Skeletal muscle satellite cell (primary cell): ENCODE measurements around the gene CYP27A1. TPM values are rescaled to one million over a fixed set of nuclear protein-coding genes. Genes with fewer than 3 reads are reported as not detected.

Experiments
- H3K27me3 ChIP-seq: 2 replicates; pipeline ENCODE4 v1.7.0; 2013; ENCODE audit warnings: low read length; ENCODE audit not compliant: control insufficient read depth, insufficient read depth
- H3K36me3 ChIP-seq: 2 replicates; pipeline ENCODE4 v1.7.0; 2013; ENCODE audit warnings: mild to moderate bottlenecking, control low read depth, low read length; ENCODE audit not compliant: insufficient read depth
- H3K4me1 ChIP-seq: 2 replicates; pipeline ENCODE4 v1.7.0; 2013; ENCODE audit warnings: low read length; ENCODE audit not compliant: control insufficient read depth, insufficient read depth
- H3K4me2 ChIP-seq: 2 replicates; pipeline ENCODE4 v1.7.0; 2013; ENCODE audit warnings: mild to moderate bottlenecking, low read length
- H3K4me3 ChIP-seq: 2 replicates; pipeline ENCODE4 v1.7.0; 2013; ENCODE audit warnings: low read length
- H3K9ac ChIP-seq: 2 replicates; pipeline ENCODE4 v1.7.0; 2013; ENCODE audit warnings: mild to moderate bottlenecking, low read depth, low read length, moderate library complexity
- H3K9me3 ChIP-seq: replicated peaks from 2 replicates; pipeline ENCODE4 v1.7.0; 2013; ENCODE audit warnings: mild to moderate bottlenecking, control low read depth, low read length
- total RNA-seq: library from RNA; depleted of rRNA; stranded (reverse); fragments of >200 nt; gene quantifications from 2 replicates; pipeline ENCODE4 v1.2.3, GENCODE V29; 2012; rRNA removed

CYP27A1 gene
- 1.0 and 1.1 TPM in 2 replicates for total RNA-seq

DNA sequence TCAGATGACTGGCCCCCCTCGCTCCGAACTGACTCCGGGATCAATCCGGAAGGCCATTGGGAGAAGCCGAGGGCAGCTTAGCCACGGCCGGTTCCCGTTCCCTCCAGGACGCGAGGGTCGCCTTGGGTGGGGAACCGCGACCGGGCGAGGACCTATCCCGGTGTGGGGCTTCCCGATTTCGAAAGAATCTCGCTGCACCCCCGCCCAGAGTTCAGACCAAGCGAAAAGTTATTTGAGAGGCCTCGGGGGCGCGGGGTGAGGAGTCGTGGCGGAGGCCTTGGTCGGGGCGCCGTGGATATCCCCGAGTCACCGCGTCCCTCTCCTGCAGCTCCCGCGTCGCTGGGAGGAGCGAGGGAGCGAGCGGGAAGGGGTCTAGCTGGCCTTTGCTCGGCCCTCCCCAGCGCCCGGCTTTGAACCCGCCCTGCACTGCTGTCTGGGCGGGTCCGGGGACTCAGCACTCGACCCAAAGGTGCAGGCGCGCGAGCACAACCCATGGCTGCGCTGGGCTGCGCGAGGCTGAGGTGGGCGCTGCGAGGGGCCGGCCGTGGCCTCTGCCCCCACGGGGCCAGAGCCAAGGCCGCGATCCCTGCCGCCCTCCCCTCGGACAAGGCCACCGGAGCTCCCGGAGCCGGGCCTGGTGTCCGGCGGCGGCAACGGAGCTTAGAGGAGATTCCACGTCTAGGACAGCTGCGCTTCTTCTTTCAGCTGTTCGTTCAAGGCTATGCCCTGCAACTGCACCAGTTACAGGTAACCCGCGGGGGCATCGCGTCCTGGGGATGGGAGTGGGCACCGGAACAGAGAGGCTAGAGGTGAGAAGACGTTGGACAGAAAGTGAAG, at the start of gene CYP27A1:
Gene CYP27A1 (plus strand): TSS at position 457 of the 837 bp plus-strand sequence. CDS start 36 bp downstream, at position 493.
- Histone ChIP-seq H3K4me3 (peak within 1 kb of the TSS; percentile 74), H3K36me3 (peaks cover 2% of the 10 kb centered on the region), H3K9ac (peak within 1 kb of the TSS; percentile 83), H3K4me2 (peak within 1 kb of the TSS; percentile 94), H3K9me3 (peaks cover 4% of the 10 kb centered on the region), H3K27me3 (peaks cover 4% of the 10 kb centered on the region), H3K4me1 (peaks cover 19% of the 10 kb centered on the region)

GRCh38 chr2:218732761-218733158, 49.2 kb upstream of the CYP27A1 start:
- peak overlapping the region; percentile 50 for H3K9ac ChIP-seq
- peaks cover 3% of the 10 kb centered on the region for H3K36me3 ChIP-seq
- no peak overlapping the region for H3K4me2 ChIP-seq
- no peak overlapping the region for H3K4me3 ChIP-seq
- H3K9me3 ChIP-seq: peaks cover under 1% of the 10 kb centered on the region
- no peaks in the 10 kb centered on the region for H3K27me3 ChIP-seq
- peaks cover 31% of the 10 kb centered on the region for H3K4me1 ChIP-seq

DNA sequence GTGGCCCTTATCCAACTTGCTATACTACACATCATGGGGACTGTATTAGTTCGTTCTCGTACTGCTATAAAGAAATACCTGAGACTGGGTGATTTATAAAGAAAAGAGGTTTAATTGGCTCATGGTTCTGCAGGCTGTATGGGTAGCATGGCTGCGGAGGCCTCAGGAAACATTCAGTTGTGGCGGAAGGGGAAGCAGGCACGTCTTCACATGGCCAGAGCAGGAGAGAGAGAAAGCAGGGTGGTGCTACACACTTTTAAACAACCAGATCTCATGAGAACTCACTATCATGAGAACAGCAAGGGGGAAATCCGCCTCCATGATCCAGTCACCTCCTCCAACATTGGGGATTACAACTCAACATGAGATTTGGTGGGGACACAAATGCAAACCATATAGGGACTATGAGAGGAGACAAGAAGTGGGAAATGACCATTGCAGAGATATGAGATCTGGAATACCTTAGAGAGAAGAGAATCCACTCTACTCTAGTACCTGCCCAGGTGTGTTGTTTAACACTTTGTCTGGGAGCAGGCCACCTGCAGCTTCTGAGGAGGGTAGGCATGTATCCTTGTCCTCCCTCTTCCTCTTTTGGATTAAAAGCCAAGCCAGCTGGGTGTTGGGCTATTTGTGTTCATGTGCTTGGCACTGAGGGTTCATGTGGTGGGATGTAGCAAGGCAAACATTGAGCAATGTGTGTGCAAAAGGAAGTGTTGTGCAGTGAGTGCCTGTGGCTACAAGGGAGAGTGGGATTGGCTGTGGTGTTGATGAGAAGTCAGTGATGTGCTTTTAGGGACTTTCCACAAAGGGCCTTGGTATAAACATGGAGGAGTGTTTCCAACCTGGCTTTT, 48.6 kb upstream of the CYP27A1 start:
- Histone ChIP-seq H3K9me3 (no peaks in the 10 kb centered on the region), H3K9ac (no peak overlapping the region), H3K4me1 (peaks cover 31% of the 10 kb centered on the region), H3K4me3 (no peak overlapping the region), H3K36me3 (peaks cover 9% of the 10 kb centered on the region), H3K27me3 (no peaks in the 10 kb centered on the region), H3K4me2 (no peak overlapping the region)

- H3K4me3 ChIP-seq: no peak overlapping the region
- H3K36me3 ChIP-seq: peaks cover 19% of the 10 kb centered on the region
- H3K9ac ChIP-seq: no peak overlapping the region
- no peaks in the 10 kb centered on the region for H3K27me3 ChIP-seq
- no peaks in the 10 kb centered on the region for H3K9me3 ChIP-seq
- no peak overlapping the region for H3K4me2 ChIP-seq
- H3K4me1 ChIP-seq: peaks cover 31% of the 10 kb centered on the region
Observed at GRCh38 chr2:218734190-218734975, 47.6 kb upstream of the CYP27A1 start.

GRCh38 chr2:218736531-218736930, 45.4 kb upstream of the CYP27A1 start:
- no peak overlapping the region for H3K4me3 ChIP-seq
- no peak overlapping the region for H3K9ac ChIP-seq
- H3K4me2 ChIP-seq: no peak overlapping the region
- peaks cover 28% of the 10 kb centered on the region for H3K4me1 ChIP-seq
- peaks cover 39% of the 10 kb centered on the region for H3K36me3 ChIP-seq
- H3K9me3 ChIP-seq: no peaks in the 10 kb centered on the region
- no peaks in the 10 kb centered on the region for H3K27me3 ChIP-seq

DNA sequence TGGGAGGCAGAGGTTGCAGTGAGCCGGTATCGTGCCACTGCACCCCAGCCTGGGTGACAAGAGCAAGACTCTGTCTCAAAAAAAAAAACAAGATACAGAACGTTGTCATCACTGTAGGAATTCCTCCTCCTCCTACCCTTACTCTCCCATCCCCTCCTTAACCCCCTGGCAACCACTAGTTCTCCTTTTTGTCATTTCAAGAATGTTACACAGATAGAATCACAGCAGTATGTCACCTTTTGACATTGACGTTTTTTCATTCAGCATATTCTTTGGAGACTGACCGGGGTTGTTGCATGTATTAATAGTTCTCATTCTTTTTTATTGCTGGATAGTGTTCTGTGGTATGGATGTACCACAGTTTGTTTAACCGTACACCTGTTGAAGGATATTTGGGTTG, 38.9 kb upstream of the CYP27A1 start:
- no peak overlapping the region for H3K4me2 ChIP-seq
- no peaks in the 10 kb centered on the region for H3K4me1 ChIP-seq
- peaks cover 65% of the 10 kb centered on the region for H3K36me3 ChIP-seq
- H3K27me3 ChIP-seq: no peaks in the 10 kb centered on the region
- H3K9ac ChIP-seq: no peak overlapping the region
- no peaks in the 10 kb centered on the region for H3K9me3 ChIP-seq
- H3K4me3 ChIP-seq: no peak overlapping the region

GRCh38 chr2:218744615-218745014, 37.3 kb upstream of the CYP27A1 start:
- H3K36me3 ChIP-seq: peaks cover 59% of the 10 kb centered on the region
- H3K9ac ChIP-seq: no peak overlapping the region

DNA sequence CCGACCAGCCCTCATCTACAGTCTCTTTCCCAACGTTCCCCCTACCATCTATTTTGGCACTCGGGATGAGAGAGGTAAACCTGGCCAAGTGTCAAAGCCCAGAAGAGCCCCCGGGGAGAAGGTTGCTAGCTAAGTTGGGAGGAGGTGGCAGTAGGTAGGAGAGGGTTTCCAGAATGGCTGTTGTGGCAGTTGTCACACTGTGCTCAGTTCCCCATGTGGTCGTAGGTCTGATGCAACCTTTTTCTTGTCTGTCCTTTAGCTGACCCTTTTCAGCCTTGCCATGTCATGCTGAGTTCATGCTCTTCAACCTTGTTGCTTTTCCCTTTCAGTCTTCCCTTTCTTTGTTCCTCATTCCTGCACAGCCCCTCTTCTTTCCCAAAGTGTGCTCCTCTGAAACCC, 36.8 kb upstream of the CYP27A1 start:
- Histone ChIP-seq H3K4me2 (no peak overlapping the region), H3K27me3 (no peaks in the 10 kb centered on the region), H3K9ac (no peak overlapping the region), H3K9me3 (no peaks in the 10 kb centered on the region), H3K4me1 (no peaks in the 10 kb centered on the region), H3K36me3 (peaks cover 59% of the 10 kb centered on the region), H3K4me3 (no peak overlapping the region)

More at GRCh38 chr2:218744615-218745014, 37.3 kb upstream of the CYP27A1 start:
- Histone ChIP-seq H3K4me3 (no peak overlapping the region), H3K9me3 (no peaks in the 10 kb centered on the region), H3K27me3 (no peaks in the 10 kb centered on the region), H3K4me2 (no peak overlapping the region), H3K4me1 (no peaks in the 10 kb centered on the region)

- Histone ChIP-seq H3K36me3 (peaks cover 60% of the 10 kb centered on the region), H3K27me3 (no peaks in the 10 kb centered on the region), H3K4me1 (no peaks in the 10 kb centered on the region), H3K4me2 (no peak overlapping the region), H3K9ac (no peak overlapping the region), H3K9me3 (no peaks in the 10 kb centered on the region), H3K4me3 (no peak overlapping the region)
Observed at GRCh38 chr2:218745559-218746469, 36.1 kb upstream of the CYP27A1 start.

- no peak overlapping the region for H3K9ac ChIP-seq
- no peaks in the 10 kb centered on the region for H3K9me3 ChIP-seq
- H3K4me3 ChIP-seq: no peak overlapping the region
- no peaks in the 10 kb centered on the region for H3K27me3 ChIP-seq
- H3K4me1 ChIP-seq: no peaks in the 10 kb centered on the region
- H3K36me3 ChIP-seq: peaks cover 59% of the 10 kb centered on the region
- H3K4me2 ChIP-seq: no peak overlapping the region
Observed at GRCh38 chr2:218746470-218746795, 35.5 kb upstream of the CYP27A1 start.
